ENCODE measurements around the gene HTRA3. TPM values are rescaled to one million over a fixed set of nuclear protein-coding genes. Genes with fewer than 3 reads are reported as not detected.

The HTRA3 gene
- total and polyA plus RNA-seq, 2 of the 8 experiments (the other 6 are each of a cell fraction or from before 2014, with no cell fraction given): 3.2 to 5.8 TPM

GRCh38 chr4:8267077-8267476 is 2.5 kb upstream of the HTRA3 start:
- H3K14ac ChIP-seq (ENCODE audit: insufficient read length): no peak overlapping the region
- FAIRE-seq (no peak), DNase-seq (ENCODE audit: low read depth in 1 of 2, low spot score in 2 of 2) (peak; percentile 54 to 83)
- 55% methylated on average over 13 of the region's 13 CpGs; no CpG with 5 or more reads in 1 of the 2 experiments for WGBS, 2 experiments (ENCODE audit: extremely low coverage in 1 of 2, insufficient coverage in 1 of 2, insufficient read length in 1 of 2, insufficient replicate concordance in 2 of 2, low coverage in 1 of 2, low lambda C conversion rate in 2 of 2, missing lambda C conversion rate in 1 of 2)
- H2AK5ac ChIP-seq (ENCODE audit: low read depth, low read length): no peak overlapping the region
- H3K27me3 ChIP-seq (replicated peaks in 1 of 4; ENCODE audit: control insufficient read depth in 3 of 4, extremely low read depth in 1 of 4, insufficient read depth in 3 of 4, low read length in 3 of 4): peaks cover 7 to 28% (median 20%) of the 10 kb centered on the region in 4 experiments; a peak in 6 of 7 replicates
- peaks cover 0 to 1% of the 10 kb centered on the region in 2 experiments for H4K20me1 ChIP-seq (replicated peaks in 1 of 2; ENCODE audit: control insufficient read depth in 1 of 2, insufficient read depth in 2 of 2, low read length in 2 of 2)
- CTCF ChIA-PET (ENCODE audit: partially characterized antibody): interaction anchor here (0.6 to 6.1 kb wide), 47 partner anchors 10 to 1339 kb away, joined by 3 to 74 read pairs (median 6); no protein-coding TSS in a partner anchor
- H3K4me3 ChIP-seq (ENCODE audit: extremely low read depth in 1 of 4, insufficient read depth in 2 of 4, low read depth in 3 of 4, low read length in 4 of 4): no peak overlapping the region
- no peak overlapping the region for H3K4ac ChIP-seq (replicated peaks; ENCODE audit: insufficient read length, low read depth, low read length)
- no peak overlapping the region for H3K27ac ChIP-seq (ENCODE audit: low read depth, low read length)
- no peak overlapping the region for H2AFZ ChIP-seq (ENCODE audit: low read length)
- no peak overlapping the region for H2BK20ac ChIP-seq (ENCODE audit: low read length)
- no peak overlapping the region for H4K91ac ChIP-seq (replicated peaks; ENCODE audit: insufficient read length, low read length)
- no peak overlapping the region; the same call in 1 of the 2 replicates for H3K18ac ChIP-seq (ENCODE audit: extremely low read depth, low read length)
- no peak overlapping the region for H3K4me2 ChIP-seq (ENCODE audit: insufficient read depth in 1 of 2, low read depth in 2 of 2, low read length in 2 of 2)
- H3K23me2 ChIP-seq (ENCODE audit: low read depth, low read length): peaks cover 4% of the 10 kb centered on the region; the same call in 1 of the 2 replicates
- no peaks in the 10 kb centered on the region for H3K79me1 ChIP-seq (ENCODE audit: low read depth, low read length)
- H3K23ac ChIP-seq (ENCODE audit: insufficient read length): no peak overlapping the region
- H3K56ac ChIP-seq (replicated peaks; ENCODE audit: insufficient read length, low read depth, low read length): no peak overlapping the region
- H2BK12ac ChIP-seq (ENCODE audit: low read depth, low read length): no peak overlapping the region
- no peaks in the 10 kb centered on the region for H3K9me3 ChIP-seq (ENCODE audit: insufficient read depth in 2 of 2, low read depth in 1 of 2, low read length in 1 of 2)
- H2BK15ac ChIP-seq (ENCODE audit: low read length): no peak overlapping the region
- H3K4me1 ChIP-seq (replicated peaks in 1 of 4; ENCODE audit: control insufficient read depth in 3 of 4, insufficient read depth in 4 of 4, low read length in 3 of 4): peaks cover 0 to 7% (median 4%) of the 10 kb centered on the region in 4 experiments; a peak in 6 of 7 replicates
- H3K9ac ChIP-seq (replicated peaks in 1 of 4; ENCODE audit: extremely low read depth in 1 of 4, low read depth in 3 of 4, low read length in 3 of 4): no peak overlapping the region
- no peaks in the 10 kb centered on the region for H3K36me3 ChIP-seq (ENCODE audit: control insufficient read depth in 2 of 4, insufficient read depth in 4 of 4, low read length in 3 of 4)
- no peak overlapping the region for H4K5ac ChIP-seq (ENCODE audit: insufficient read length, low read depth, low read length)
- no peaks in the 10 kb centered on the region for H3K79me2 ChIP-seq (ENCODE audit: control insufficient read depth in 1 of 2, insufficient read depth in 2 of 2, low read length in 2 of 2)
- TF ChIP-seq CTCF (IDR thresholded peaks at IDR 0.05; ENCODE audit: control extremely low read depth in 1 of 3, insufficient read depth in 1 of 3, low read depth in 1 of 3, low read length in 3 of 3): peak in 2 of 3 experiments; percentile 72 to 73; a peak in 3 of 4 replicates
- no peak for TF ChIP-seq SIRT6 (IDR thresholded peaks at IDR 0.05; ENCODE audit: low read length)
- no peak for TF ChIP-seq BRCA1 (IDR thresholded peaks at IDR 0.05; ENCODE audit: low read depth, low read length)
- no peak for TF ChIP-seq BCL11A (IDR thresholded peaks at IDR 0.05; ENCODE audit: low read depth in 2 of 2, low read length in 2 of 2)
- TF ChIP-seq KDM4A (IDR thresholded peaks at IDR 0.05; ENCODE audit: low read depth, low read length, severe bottlenecking): no peak
- TF ChIP-seq RAD21 (IDR thresholded peaks at IDR 0.05 in 1 of 2, conservative IDR thresholded peaks at IDR 0.05 in 1 of 2; ENCODE audit: low read depth in 2 of 2, low read length in 2 of 2): peak; percentile 84
- no peak for TF ChIP-seq RXRA (IDR thresholded peaks at IDR 0.05; ENCODE audit: insufficient read depth, low read depth, low read length)
- TF ChIP-seq NRF1 (IDR thresholded peaks at IDR 0.05; ENCODE audit: low read depth, low read length): no peak
- no peak for TF ChIP-seq KDM1A (IDR thresholded peaks at IDR 0.05; ENCODE audit: borderline replicate concordance, low read length)
- H2BK120ac ChIP-seq (replicated peaks; ENCODE audit: low read depth, low read length): no peak overlapping the region
- no peak overlapping the region for H2BK5ac ChIP-seq (ENCODE audit: low read depth, low read length)
- 0 out of 2 replicates have a peak overlapping the region, but pooled peaks have one; percentile 3 for H4K8ac ChIP-seq (ENCODE audit: extremely low read depth, insufficient read depth, low read length)
- POLR2A ChIA-PET (ENCODE audit: partially characterized antibody): interaction anchor here (1.0 kb wide), 1 partner anchor 91 kb away, joined by 3 read pairs; no protein-coding TSS in a partner anchor

Data from H1 (cell line).